HCEC 1CT (cell line): ENCODE results near the gene CADM2.

Experiments used
- DNase-seq: peaks from one replicate; pipeline ENCODE4 v3.0.0-alpha.2; 2017

Gene CADM2

GRCh38 chr3:86046436-86047136, 1087.8 kb downstream of the CADM2 start:
- DNase-seq, result no peak

DNA sequence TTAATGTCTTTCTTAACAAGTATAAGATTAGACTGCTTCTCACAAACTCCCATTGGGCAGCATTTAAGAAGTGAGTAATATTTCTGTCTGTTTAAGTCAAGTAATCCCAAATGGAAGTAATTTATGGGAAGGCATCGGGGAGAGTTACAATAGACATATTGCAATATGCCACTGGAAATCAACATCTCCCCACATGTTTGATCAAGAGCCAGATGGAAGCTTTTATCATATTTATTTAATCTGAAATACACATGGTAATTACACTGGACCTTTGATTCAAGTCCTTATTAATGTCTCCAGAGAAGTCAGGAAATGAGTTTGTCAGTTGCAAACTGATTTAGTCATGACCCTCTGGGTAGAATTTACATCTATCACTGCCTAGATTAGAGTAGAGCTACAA, 1088.4 kb downstream of the CADM2 start:
- DNase-seq, result no peak

DNA sequence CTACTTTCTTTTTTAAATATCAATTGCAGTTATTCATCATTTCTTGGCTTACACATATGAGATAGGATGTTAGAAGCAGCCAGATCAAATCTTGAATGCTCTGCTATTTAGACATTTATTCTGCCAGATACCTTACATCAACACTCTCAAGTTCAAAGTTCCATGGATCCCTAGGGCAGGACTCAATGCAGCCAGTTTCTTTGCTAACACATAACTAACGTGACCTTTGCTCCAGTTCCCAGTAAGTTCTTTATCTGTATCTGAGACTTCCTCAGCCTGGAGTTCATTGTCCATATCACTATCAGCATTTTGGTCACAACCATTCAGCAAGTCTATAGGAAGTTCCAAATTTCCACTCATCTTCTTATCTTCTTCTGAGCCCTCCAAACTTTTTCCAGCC, 1092.3 kb downstream of the CADM2 start:
- no peak for DNase-seq

DNA sequence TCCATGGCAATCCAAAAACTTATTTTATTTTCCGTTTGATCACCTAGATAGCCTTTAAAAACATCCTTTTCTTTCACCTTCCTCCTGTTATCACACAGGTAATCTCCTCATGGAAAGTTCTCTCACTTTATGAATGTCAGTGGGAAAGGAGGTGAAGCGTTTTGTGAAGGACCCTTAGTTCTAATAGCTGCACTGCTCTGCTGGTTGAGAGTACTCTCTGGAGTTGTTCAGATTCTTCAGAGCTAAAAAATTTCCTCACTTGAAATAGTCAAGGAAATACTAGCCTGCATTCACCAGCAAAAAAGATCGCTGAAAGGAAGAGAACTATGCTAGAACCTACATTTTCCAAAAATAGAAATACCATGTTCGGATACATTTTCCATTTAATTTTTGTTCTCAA, 1097.2 kb downstream of the CADM2 start:
- DNase-seq, result no peak

GRCh38 chr3:86056962-86057361, 1098.2 kb downstream of the CADM2 start:
- DNase-seq, result no peak

DNA sequence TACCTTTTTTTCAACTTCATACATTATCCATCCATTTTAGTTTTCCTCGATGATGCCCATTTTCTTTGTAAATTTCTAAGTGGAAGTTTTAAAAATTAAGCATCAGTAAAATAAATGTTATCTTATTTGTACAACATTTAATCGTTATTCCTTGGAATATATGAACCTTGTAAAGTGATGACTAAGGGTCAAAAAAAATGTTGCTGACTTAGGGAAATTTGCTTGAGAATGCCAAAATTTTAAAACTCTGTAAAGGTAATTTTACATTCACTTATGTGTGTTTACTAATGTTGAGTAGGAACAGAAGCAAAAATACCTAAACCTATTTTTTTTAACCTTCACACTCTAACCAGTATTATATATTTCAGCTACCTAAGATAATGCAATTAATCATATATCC, 1115.0 kb downstream of the CADM2 start:
- no peak for DNase-seq

- no peak for DNase-seq
Observed at GRCh38 chr3:86087160-86087871, 1128.5 kb downstream of the CADM2 start.

DNA sequence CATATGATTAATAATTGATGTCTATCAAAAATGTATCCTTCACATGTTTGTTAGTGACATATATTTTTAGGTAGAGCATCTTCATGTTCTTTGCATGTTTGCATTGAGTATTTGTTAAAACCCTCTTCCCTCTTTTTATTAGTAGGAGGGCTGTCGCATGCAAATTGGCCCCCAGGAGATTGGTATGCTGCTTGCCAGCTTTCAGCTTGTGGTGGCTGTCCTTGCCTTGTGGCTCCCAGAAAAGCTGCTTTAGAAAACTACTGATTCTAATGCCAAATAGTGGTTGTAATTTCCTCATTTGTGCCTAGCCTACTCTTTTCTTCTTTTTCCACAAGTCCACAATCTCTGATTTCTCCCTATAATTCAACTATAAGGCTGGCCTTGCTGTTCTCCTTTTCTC, 1145.4 kb downstream of the CADM2 start:
- DNase-seq, result no peak

GRCh38 chr3:86109434-86109833, 1150.6 kb downstream of the CADM2 start:
- no peak for DNase-seq
